Neutrophil (primary cell): ENCODE results near the gene NPHS1.
"Not testable (repeated sequence)": the region's sequence is repeated elsewhere in the genome, so short reads cannot be mapped to it uniquely, and the experiment has no call there.

Source experiments
- H3K27ac ChIP-seq: fragments of 200-600 bp; sonication (generic); 2 replicates; pipeline ENCODE4 v1.5.1; 2016; ENCODE audit warnings: mild to moderate bottlenecking, moderate library complexity
- H3K27me3 ChIP-seq: fragments of 200-600 bp; sonication (generic); 2 replicates; pipeline ENCODE4 v1.6.0; 2016; ENCODE audit warnings: mild to moderate bottlenecking
- H3K36me3 ChIP-seq: fragments of 200-600 bp; sonication (generic); 2 replicates; pipeline ENCODE4 v1.5.1; 2017
- H3K4me1 ChIP-seq, 2 experiments: fragments of 200-600 bp in 1 of 2; sonication (generic) in 1 of 2; 1 replicate in 1 of 2; 2 replicates in 1 of 2; pipeline versions ENCODE4 v1.5.1 to v1.6.1; 2013 to 2016; ENCODE audit warnings: low read depth in 1 of 2, low read length in 1 of 2, mild to moderate bottlenecking in 1 of 2, moderate library complexity in 1 of 2; ENCODE audit not compliant: control insufficient read depth in 1 of 2, insufficient read depth in 1 of 2
- H3K4me3 ChIP-seq, 2 experiments: fragments of 200-600 bp in 1 of 2; sonication (generic) in 1 of 2; 1 replicate in 1 of 2; 2 replicates in 1 of 2; pipeline ENCODE4 v1.5.1; 2013 to 2016; ENCODE audit warnings: low read depth in 1 of 2, low read length in 1 of 2, mild to moderate bottlenecking in 1 of 2, moderate library complexity in 1 of 2
- H3K9me3 ChIP-seq: fragments of 200-600 bp; sonication (generic); 2 replicates; pipeline ENCODE4 v1.5.1; 2016
- CTCF ChIP-seq: fragments of 200-600 bp; sonication (generic); IDR thresholded peaks from 2 replicates; pipeline ENCODE4 v1.5.1; 2016; ENCODE audit warnings: antibody characterized with exemption

NPHS1 gene

DNA sequence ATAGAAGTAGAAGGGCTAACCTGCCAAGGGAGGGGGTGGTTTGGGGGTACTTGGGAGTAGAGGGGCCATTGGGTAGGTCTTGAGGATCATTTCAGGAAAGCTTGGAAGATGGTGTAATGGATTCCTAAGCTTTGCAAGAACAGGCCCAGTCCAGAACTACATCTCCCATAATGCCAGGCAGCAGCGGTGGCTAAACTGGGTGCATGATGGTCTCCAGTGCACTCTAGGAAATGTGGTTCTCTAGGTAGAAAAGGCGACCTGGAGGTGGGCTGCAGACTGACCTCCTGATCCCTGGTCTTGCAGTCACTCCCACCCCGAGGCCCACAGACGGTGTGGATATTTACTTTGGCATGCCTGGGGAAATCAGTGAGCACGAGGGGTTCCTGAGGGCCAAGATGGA lies 19.9 kb upstream of the NPHS1 start:
- H3K36me3 ChIP-seq: no peaks in the 10 kb centered on the region
- peaks cover 81% of the 10 kb centered on the region for H3K27me3 ChIP-seq
- peaks cover 18 to 19% of the 10 kb centered on the region in 2 experiments for H3K4me1 ChIP-seq
- H3K4me3 ChIP-seq: no peak overlapping the region
- TF ChIP-seq CTCF: no peak
- no peak overlapping the region for H3K27ac ChIP-seq
- no peaks in the 10 kb centered on the region for H3K9me3 ChIP-seq

- Histone ChIP-seq H3K36me3 (no peaks in the 10 kb centered on the region), H3K4me1 (peaks cover 18 to 19% of the 10 kb centered on the region in 2 experiments), H3K27me3 (peaks cover 81% of the 10 kb centered on the region), H3K27ac (no peak overlapping the region), H3K4me3 (no peak overlapping the region), H3K9me3 (no peaks in the 10 kb centered on the region)
- no peak for TF ChIP-seq CTCF
Measured at GRCh38 chr19:35871611-35872010, 19.3 kb upstream of the NPHS1 start.

DNA sequence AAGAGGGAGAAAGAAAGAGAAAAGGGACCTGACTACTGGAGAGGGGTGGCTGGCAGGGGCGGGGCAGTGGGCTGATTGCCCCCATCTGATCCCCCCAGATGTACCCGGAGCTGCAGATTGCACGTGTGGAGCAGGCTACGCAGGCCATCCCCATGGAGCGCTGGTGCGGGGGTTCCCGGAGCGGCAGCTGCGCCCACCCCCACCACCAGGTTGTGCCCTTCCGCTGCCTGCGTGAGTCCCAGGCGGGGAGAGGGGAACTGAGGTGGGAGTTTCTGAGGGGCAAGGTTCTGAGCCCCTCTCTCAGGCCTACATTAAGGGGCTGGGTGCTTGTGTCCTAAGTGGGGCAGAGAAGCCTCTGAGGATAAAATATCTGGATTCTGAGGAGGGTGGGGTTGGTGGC lies 18.5 kb upstream of the NPHS1 start:
- no peak overlapping the region for H3K27ac ChIP-seq
- H3K27me3 ChIP-seq: peaks cover 82% of the 10 kb centered on the region
- H3K36me3 ChIP-seq: no peaks in the 10 kb centered on the region
- no peak overlapping the region for H3K4me3 ChIP-seq
- H3K4me1 ChIP-seq: peaks cover 18 to 19% of the 10 kb centered on the region in 2 experiments
- no peaks in the 10 kb centered on the region for H3K9me3 ChIP-seq
- no peak for TF ChIP-seq CTCF

DNA sequence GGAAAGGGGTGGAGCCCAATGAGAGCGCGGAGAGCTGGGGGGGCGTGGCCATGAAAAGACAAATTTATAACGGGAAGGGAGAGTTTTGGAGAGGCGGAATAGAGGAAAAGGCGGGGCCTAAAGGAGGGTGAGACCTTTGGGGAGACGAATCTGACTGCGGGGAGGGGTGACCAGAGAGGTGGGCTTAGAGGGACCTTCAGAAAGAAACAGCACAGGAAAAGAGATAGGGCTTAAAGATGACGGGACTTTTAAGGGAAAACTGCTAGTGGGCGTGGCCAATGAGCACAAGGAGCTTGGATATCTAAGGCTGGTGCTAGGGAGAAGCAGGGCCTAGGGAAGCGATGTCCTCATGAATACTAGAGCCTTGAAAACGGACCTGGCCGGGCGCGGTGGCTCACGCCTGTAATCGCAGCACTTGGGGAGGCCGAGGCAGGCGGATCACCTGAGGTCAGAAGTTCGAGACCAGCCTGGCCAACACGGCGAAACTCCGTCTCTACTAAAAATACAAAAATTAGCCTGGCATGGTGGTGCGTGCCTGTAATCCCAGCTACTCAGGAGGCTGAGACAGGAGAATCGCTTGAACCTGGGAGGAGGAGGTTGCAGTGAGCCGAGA lies 17.9 kb upstream of the NPHS1 start:
- H3K27me3 ChIP-seq: peaks cover 87% of the 10 kb centered on the region
- H3K9me3 ChIP-seq, H3K36me3 ChIP-seq, H3K27ac ChIP-seq: not testable (repeated sequence)
- peaks cover 18 to 19% of the 10 kb centered on the region in 2 experiments for H3K4me1 ChIP-seq
- H3K4me3 ChIP-seq: peak overlapping the region; percentile 8 to 25

DNA sequence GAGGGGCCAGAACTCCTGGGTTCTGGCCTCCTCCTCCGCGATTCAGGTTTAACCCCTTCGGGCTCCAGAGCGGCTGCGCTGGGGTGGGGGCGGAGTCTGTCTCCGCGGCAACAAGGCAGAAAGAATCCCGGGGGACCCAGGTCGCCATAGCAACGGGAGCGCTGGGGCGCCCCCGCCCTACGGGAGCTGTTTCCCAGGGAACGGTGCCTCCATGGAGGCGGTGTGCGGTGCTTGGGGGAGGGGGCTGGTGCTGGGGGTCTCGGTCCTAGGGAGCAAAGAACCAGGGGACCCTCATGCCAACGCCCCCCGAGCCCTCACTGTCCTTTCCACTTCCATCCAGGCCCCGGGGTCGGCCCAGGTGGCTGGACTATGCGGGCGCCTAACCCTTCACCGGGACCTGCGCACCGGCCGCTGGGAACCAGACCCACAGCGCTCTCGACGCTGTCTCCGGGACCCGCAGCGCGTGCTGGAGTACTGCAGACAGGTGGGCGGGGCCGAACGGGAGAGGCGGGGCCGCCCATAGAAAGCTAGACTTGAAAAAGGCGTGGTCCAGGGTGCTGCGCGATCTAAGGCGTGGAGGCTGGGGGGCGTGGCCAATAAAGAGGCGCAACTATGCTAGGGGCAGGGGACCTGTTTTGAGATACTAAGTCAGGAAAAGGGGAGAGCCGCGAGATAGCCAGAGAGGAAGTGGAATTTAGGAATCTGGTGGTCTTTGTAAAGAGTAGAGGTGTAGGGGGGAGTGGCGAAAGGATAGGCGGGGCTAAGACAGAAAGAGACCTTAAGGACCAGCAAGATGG lies 17.2 kb upstream of the NPHS1 start:
- no peak for TF ChIP-seq CTCF
- Histone ChIP-seq H3K4me3 (peak overlapping the region; percentile 8 to 25), H3K4me1 (peaks cover 18 to 19% of the 10 kb centered on the region in 2 experiments)

DNA sequence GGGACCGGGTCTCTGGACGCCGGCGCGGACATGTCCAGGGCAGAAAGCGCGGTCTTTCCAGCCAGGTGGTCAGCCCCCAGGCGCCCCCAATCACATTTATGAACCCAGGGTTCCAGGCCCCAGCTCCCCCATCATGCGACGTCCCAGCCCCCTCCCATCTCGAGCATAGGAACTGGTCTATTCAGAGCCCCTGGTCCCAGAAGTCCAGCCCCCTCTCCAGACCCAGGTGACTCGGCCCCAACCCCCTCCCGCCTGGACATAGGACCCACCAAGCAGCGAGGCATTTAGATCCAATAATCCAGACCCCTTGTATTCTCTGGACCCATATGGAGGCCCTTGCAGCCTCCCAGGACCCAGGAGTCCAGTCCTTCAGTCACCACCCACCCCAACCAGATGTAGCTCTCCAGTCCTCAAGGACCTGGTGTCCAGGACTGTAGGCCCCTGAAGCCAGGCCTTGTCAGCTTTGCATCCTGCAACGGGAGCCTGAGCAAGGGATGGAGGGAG lies 16.6 kb upstream of the NPHS1 start:
- Histone ChIP-seq H3K27me3 (peaks cover 91% of the 10 kb centered on the region), H3K9me3 (no peaks in the 10 kb centered on the region)

More for the DNA sequence above, 17.2 kb upstream of the NPHS1 start:
- peaks cover 91% of the 10 kb centered on the region for H3K27me3 ChIP-seq
- no peaks in the 10 kb centered on the region for H3K9me3 ChIP-seq
- H3K36me3 ChIP-seq: no peaks in the 10 kb centered on the region
- H3K27ac ChIP-seq: no peak overlapping the region

More for the DNA sequence above, 16.6 kb upstream of the NPHS1 start:
- no peaks in the 10 kb centered on the region for H3K36me3 ChIP-seq
- H3K4me1 ChIP-seq: peaks cover 18 to 19% of the 10 kb centered on the region in 2 experiments
- TF ChIP-seq CTCF: no peak
- peak overlapping the region in 1 of 2 experiments; percentile 8 for H3K4me3 ChIP-seq
- no peak overlapping the region for H3K27ac ChIP-seq
